HS-5 (cell line): Measurements from ENCODE around the gene ZFR2.
"Not testable (repeated sequence)": the region's sequence is repeated elsewhere in the genome, so short reads cannot be mapped to it uniquely, and the experiment has no call there.

Experiments
- DNase-seq: peaks from one replicate; pipeline ENCODE4 v3.0.0-alpha.2; 2012; ENCODE audit warnings: low read depth

Gene ZFR2

DNA sequence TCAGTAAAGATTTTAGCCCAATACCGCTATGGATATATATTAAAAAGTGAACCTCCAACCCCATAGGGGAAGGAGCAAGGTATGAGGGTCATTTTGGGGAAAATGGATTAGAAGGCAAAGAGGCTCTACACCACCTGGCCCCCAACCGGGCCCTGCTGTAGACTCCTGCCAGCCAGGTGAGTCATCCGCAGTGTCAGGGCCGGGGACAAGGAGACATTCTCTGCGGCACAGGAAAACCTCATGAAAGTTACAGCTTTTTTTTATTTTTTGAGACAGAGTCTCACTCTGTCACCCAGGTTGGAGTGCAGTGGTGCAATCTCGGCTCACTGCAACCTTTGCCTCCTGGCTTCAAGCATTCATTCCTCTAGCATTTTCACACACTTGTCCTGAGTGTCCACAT lies 32.0 kb downstream of the ZFR2 start:
- no peak for DNase-seq

DNA sequence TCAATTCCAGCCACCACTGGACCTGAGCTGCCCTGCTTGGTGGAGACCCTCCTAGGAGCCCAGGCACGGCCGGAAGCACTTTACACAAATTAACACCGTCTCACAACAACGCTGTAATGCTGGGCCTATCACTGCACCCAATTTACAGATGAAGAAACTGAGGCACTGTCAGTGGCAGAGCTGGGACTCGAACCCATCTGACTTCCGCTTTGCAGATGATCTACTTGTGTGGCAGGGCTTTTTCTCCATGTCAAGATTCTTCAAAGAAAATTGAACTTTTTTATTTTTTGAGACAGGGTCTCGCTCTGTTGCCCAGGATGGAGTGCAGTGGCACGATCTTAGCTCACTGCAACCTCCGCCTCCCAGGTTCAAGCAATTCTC lies 33.8 kb downstream of the ZFR2 start:
- no peak for DNase-seq

DNA sequence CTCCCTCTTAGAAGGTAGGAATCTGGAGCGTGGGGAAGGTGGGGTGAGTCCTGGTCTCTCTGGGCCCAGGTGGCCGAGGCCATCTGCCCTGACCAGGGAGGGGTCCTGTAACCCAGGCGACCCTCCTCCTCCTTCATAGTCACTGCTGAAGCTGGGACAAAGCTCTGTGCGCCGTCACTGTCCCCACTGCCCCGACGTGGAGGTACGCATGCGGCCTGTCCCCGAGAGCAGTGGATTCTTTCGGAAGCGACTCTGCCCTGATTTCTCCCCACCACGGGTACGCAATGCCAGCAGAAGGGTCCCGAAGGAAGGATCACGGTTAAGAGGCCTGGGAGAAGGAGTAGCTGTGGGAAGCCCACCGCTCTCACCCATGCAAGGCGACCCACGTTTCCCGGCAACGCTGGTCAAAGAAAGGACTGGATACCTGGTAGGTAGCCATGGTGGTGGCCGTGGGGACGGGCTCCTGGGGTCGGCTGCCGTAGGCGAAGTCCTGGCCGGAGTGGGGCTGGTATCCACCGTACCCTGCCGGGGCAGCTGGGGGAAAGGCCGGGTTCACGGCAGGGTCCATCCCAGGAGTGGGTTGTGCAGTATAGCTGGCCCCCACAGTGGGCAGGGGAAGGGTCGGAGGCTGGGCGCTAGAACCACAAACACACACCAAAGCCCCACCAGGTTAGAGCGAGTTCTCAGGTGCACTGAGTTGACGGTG lies 34.3 kb downstream of the ZFR2 start:
- DNase-seq, result no peak

DNA sequence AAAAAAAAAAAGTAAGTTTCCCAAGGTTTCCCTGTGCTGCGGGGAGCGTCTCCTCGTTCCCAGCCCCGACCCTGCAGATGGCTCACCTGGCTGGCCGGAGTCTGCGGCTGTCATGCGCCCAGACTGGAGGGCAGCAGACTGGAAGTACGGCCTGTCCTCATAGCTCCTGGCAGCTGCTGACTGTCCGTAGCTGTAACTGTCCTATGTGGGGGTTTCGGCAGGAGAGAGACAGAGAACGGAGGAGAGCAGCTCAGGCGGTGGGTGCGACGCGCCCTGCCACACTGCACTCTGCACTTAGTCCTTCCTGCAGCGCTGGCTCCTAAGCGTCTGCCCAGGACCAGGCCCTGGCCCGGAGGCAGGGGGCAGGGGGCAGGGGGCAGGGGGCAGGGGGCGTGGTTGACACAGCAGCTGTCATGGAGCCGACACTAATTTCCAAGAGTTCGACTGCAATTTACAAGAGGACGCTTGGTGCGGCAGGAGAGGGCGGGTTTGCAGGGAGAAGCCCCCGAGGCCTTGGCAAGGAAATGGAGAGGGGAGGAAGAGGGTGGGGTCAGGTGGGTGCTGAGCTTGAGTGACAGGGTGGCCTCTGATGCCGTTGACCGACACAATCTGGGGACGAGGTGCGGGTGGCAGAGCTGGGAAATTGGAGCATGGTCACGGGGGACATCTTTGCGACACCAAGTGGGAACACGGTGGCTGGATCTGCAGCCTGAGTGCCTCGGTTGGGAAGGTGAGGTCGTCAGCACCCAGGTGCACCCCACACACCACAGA lies 35.1 kb downstream of the ZFR2 start:
- no peak for DNase-seq

DNA sequence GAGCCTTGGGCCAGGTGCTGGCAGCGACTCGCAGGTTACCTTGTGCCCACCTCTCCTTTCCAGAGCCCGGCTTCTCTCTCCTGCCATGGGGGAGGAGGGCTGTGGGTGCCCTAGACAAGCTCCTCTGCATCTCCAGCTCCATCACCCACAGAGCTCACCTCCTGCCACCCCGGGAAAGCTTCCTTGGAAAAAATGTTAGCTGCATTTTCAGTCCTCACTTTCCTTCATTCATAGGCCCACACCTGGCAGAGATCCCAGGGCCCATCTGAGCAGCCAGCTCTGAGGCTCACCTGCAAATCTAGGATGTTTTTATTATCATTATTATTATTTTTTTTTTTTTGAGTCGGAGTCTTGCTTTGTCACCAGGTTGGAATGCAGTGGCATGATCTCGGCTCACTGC lies 36.8 kb downstream of the ZFR2 start:
- DNase-seq, result no peak

DNA sequence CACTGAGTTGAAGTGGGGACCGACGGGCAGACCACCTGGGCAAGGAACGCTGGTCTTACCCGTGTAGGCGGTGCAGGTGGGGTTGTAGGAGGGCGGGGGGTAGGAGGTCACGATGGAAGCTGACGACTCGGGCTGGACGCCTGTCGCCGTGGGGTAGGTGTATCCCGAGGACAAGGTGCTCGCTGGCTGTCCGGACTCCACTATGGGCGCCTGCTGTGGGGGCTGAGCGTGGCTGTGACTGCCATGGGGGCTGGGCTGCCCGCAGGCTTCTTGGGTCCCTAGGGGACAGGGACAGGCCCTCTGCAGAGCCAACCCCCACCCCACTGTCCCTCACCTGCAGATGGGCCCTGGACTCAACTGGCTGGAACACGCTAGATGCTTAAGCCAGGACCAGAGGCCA lies 37.2 kb downstream of the ZFR2 start:
- DNase-seq, result no peak

DNA sequence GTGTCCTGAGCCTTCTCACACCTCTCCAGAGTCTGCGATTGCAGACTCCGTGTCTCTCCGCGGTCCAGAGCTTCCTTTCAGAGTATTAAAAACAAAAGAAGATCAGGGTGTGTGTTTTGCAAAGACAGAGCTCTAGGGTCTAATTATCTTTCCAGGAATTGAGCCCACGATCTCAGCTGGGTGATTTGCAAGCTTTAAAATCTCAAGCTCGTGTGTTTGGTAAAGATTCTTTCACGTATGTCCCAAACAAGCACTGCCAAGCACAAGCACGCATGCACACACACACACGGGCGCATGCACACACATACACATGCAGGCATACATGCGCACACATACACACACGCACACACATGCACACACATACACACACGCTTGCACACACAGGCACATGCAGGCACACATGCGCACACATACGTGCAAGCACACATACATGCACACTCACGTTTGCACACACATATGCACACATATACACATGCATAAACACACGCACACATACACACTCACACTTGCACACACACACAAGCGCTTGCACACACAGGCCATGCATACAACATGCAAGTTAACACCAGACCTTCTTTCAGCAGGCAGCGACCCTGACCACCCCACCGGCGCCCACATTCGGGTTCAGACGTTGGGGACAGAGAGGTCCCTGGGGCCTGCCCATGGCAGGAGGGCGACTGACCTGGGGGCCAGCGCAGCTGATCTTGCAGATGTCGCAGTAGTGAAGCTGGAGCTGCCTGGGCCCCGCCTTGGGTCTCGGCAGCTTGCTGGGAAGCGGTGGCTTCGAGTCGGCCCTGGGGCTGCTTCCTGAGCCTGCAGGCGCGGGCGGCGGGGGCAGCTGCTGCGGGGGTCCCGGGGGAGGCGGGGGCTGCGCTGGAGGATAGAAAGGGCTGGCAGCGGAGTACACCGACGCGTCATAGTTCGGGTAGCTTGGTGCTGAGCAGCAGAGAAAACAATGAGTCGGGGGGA lies 37.9 kb downstream of the ZFR2 start:
- no peak for DNase-seq

- no peak for DNase-seq
These were observed 41.5 kb downstream of the ZFR2 start for GRCh38 chr19:3827306-3827705.

DNA sequence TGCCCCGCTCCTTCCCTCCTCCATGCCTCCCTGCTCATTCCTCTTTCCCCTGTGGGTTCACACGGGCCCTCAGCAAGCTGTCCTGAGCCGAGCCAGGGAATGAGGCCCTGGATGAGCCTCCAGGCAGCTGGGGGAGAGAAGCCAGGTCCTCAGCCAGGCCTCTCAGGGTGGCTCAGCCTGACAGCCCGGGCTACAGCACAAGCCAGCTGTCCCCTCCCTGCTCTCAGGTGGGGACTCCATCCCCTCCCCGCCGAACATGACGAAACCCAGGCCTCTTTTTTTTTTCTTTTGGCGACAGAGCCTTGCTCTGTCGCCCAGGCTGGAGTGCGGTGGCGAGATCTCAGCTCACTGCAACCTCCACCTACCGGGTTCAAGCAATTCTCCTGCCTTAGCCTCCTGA lies 42.7 kb downstream of the ZFR2 start:
- no peak for DNase-seq

DNA sequence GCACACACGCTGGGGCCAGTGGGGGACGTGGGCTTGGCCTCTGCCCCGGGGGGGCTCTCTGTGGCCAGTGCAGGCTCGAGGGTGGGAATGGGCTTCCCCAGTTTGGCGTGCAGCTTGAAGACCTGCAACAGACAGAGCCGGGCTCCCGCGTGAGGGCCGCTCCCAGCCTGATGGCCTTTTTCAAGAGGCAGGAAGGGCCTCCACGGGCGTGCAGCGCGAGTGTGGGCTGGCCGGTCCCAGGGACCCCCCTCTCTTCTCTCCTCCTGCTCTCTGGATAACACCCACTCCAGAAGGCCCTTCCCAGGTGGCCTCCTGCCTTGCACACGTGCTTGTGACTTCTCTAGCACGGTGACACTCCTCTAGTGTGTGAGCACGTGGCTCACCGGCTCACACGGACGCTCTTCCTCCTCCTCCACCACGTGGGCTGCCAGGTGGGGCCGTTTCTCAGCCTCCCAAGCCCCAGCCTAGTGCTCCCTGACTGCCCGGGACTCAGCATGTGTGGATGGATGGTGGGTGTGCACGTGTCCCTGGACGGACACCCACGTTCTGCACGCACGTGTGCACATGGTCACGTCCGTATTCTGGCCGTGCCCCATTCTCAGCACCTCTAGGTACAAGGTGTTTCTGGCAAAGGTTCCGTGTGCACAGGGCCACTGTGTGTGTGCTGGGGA lies 43.4 kb downstream of the ZFR2 start:
- no peak for DNase-seq

- no peak for DNase-seq
These were observed 45.5 kb downstream of the ZFR2 start for GRCh38 chr19:3823350-3823713.

DNA sequence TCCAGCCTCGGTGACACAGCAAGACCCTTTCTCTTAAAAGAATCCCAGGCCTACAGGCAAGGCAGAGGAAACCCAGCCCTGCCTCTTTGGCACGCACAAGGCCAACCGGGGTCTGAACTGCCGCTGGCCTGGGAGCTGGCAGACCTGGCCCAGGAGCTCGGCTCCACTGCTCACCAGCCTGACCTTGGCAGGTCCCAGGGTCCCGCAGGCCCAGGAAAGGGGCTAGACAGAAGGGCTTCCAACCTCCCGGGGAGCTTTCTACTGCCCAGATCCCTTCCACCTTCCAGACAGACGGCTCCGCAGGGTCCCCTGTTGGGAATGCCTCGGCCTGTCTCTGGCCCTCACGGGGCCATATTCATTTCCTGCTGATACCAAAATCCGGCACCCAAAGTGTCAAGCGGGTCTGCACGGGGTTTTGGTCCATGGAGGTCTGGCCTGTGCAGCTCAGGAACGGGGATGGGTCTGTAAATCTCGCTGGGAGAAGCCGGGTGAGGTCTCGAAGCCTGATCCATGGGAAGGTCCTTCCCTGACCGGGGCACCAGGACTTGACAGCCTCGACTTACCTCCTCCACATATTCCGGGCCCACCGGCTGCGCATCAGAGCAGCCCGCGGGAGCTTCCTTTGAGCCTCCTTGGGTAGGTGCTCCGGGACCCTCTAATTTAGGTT lies 46.0 kb downstream of the ZFR2 start:
- no peak for DNase-seq

GRCh38 chr19:3821857-3822364 lies 46.9 kb downstream of the ZFR2 start:
- no peak for DNase-seq

DNA sequence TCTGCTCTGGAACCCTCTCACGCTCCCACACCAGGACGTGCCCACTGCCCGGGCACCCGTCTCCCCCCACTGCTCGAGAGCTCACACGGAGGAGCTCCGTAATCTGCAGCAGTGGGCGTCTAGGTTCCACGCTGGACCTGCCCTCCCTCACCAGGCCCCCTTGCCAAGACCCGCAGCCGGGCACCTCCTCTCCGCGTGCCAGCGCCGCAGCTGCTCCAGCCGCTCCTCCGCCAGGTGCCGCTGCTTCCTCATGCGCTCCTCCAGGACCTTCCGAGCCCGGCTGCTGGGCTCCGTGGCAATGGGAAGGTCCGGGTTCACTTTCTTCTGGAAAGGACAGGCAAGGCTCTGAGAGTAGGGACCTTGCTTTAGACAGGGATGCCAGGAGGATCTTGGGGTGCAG lies 47.7 kb downstream of the ZFR2 start:
- no peak for DNase-seq

- DNase-seq, result no peak
These were observed 48.8 kb downstream of the ZFR2 start for GRCh38 chr19:3819989-3820388.

DNA sequence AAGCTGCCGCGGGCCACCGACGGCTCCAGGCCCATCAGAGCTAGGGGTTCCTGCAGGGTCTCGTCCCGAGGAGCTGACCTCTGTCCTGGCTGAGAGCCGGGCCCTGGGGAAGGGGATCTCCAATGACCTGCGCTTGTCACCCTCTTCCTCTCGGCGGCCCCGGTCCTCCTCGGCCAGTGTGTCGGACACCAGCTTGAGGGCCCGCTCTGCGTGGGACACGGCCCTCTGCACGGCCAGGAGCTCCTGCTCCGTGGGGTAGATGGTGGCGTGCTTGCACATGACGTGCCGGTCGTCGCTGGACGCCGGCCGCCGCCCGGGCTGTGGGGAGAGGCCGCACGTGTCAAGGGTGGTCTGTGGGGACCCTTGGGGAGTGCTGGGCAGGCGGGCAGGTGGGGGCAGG lies 49.9 kb downstream of the ZFR2 start:
- DNase-seq, result no peak

DNA sequence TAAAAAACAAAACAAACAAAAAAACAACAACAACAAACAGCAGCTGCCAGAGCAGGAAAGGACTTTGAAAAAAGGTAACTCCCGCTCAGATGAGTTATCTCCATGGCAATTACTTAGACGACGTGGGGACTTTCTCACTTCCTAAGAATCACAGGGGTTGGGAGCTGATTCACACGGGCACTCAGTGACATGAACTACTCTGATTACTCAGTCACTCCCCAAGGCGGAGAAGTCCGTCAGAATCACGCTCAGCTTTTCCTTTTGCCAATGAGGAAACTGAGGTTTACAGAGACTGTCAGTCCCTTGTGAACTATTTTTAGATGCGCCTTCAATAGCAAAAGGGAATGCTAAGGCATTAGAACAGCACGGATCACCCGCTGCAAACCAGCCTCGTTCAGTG lies 50.4 kb downstream of the ZFR2 start:
- no peak for DNase-seq

DNA sequence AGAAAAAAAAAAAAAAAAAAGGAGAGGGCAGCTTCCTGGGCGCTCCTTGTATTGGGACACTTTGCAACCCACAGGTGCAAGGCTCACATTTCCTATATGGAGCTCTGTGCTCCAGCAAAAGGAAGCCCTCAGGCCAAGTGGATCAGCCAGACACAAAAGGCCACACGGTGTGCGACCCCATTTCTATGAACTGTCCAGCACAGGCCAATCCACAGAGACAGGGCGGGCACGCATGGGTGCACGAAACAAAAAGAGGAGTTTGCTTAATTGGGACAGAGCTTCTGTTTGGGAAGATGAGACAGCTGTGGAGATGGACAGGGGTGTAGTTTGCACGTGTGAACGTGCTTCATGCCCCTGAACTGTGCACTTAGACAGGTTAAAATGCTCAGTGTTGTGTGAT lies 51.1 kb downstream of the ZFR2 start:
- no peak for DNase-seq

DNA sequence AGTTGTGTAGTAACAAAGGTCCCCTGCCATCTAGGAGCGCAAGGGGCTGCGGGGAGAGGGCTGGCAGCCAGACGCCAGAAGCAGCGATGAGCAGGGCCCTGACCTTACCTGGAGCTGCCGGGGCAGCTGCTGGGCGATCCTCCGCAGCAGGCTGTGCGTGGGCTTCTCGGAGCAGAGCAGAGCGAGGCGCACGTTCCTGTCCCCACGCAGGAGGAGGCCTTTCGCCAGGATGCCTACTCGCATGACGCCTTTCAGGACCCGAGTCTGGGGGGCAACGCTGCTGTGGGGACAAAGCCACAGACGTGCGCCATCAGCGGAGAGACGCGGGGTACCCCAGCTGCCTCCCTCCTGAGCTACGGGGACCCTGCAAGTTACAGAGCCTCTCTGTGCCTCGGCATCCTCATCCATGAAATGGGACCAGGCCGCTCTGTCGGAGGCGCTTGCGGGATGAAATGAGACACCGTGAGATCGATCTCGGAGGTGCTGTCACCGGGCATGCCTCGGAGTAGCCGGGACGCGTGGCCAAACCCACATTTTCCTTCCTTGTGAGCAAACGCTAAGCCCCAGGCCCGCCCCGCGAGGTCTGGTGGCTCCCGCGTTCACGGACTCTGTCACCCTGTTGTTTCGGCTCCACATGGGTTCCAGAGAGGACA lies 52.1 kb downstream of the ZFR2 start:
- no peak for DNase-seq

GRCh38 chr19:3816148-3816547 lies 52.7 kb downstream of the ZFR2 start:
- DNase-seq, result not testable (repeated sequence)

GRCh38 chr19:3814648-3815047 lies 54.2 kb downstream of the ZFR2 start:
- DNase-seq, result no peak
